ENCODE data around the gene MAL. TPM values are rescaled to one million over a fixed set of nuclear protein-coding genes. Genes with fewer than 3 reads are reported as not detected.

Gene MAL
- total RNA-seq, 1 donor: not detected

- TF ChIP-seq CTCF (IDR thresholded peaks at IDR 0.05; ENCODE audit: extremely low read depth, low read depth, low read length): no peak
- no peak for DNase-seq (ENCODE audit: insufficient read length, low spot score, missing footprints)
Measured at GRCh38 chr2:94995553-94996304, 29.8 kb upstream of the MAL start.

GRCh38 chr2:94996305-94997100, 29.0 kb upstream of the MAL start:
- no peaks in the 10 kb centered on the region for H3K79me2 ChIP-seq (ENCODE audit: insufficient read depth, low read length)
- H3K27ac ChIP-seq (ENCODE audit: low read depth, low read length): no peak overlapping the region
- no peak overlapping the region for H3K4me2 ChIP-seq (ENCODE audit: insufficient read depth, low read length)
- H3K36me3 ChIP-seq (ENCODE audit: insufficient read depth, low read length): no peaks in the 10 kb centered on the region
- H2AFZ ChIP-seq (ENCODE audit: low read length): no peak overlapping the region
- no peaks in the 10 kb centered on the region for H3K9me3 ChIP-seq (ENCODE audit: low read depth, low read length)
- no peak for DNase-seq (ENCODE audit: insufficient read length, low spot score, missing footprints)
- no peak for TF ChIP-seq CTCF (IDR thresholded peaks at IDR 0.05; ENCODE audit: extremely low read depth, low read depth, low read length)
- no peaks in the 10 kb centered on the region for H4K20me1 ChIP-seq (ENCODE audit: insufficient read depth, low read length)
- H3K4me3 ChIP-seq (ENCODE audit: insufficient read depth, low read length): no peak overlapping the region
- peaks cover 24% of the 10 kb centered on the region for H3K27me3 ChIP-seq (ENCODE audit: insufficient read depth, low read length)
- H3K4me1 ChIP-seq (ENCODE audit: insufficient read depth, low read length): no peaks in the 10 kb centered on the region

More at GRCh38 chr2:94995553-94996304, 29.8 kb upstream of the MAL start:
- no peak overlapping the region for H3K4me2 ChIP-seq (ENCODE audit: insufficient read depth, low read length)
- H3K27ac ChIP-seq (ENCODE audit: low read depth, low read length): no peak overlapping the region
- no peaks in the 10 kb centered on the region for H3K79me2 ChIP-seq (ENCODE audit: insufficient read depth, low read length)
- H2AFZ ChIP-seq (ENCODE audit: low read length): no peak overlapping the region
- no peaks in the 10 kb centered on the region for H3K36me3 ChIP-seq (ENCODE audit: insufficient read depth, low read length)
- no peaks in the 10 kb centered on the region for H3K4me1 ChIP-seq (ENCODE audit: insufficient read depth, low read length)
- H3K4me3 ChIP-seq (ENCODE audit: insufficient read depth, low read length): no peak overlapping the region
- no peaks in the 10 kb centered on the region for H4K20me1 ChIP-seq (ENCODE audit: insufficient read depth, low read length)
- H3K9me3 ChIP-seq (ENCODE audit: low read depth, low read length): no peaks in the 10 kb centered on the region
- H3K27me3 ChIP-seq (ENCODE audit: insufficient read depth, low read length): peaks cover 24% of the 10 kb centered on the region

- Histone ChIP-seq H3K27ac (ENCODE audit: low read depth, low read length) (no peak overlapping the region), H3K36me3 (ENCODE audit: insufficient read depth, low read length) (no peaks in the 10 kb centered on the region), H3K4me3 (ENCODE audit: insufficient read depth, low read length) (no peak overlapping the region), H3K27me3 (ENCODE audit: insufficient read depth, low read length) (peaks cover 24% of the 10 kb centered on the region), H3K9me3 (ENCODE audit: low read depth, low read length) (no peaks in the 10 kb centered on the region), H3K4me1 (ENCODE audit: insufficient read depth, low read length) (no peaks in the 10 kb centered on the region), H3K4me2 (ENCODE audit: insufficient read depth, low read length) (no peak overlapping the region), H2AFZ (ENCODE audit: low read length) (no peak overlapping the region), H4K20me1 (ENCODE audit: insufficient read depth, low read length) (no peaks in the 10 kb centered on the region), H3K79me2 (ENCODE audit: insufficient read depth, low read length) (no peaks in the 10 kb centered on the region)
- DNase-seq (ENCODE audit: insufficient read length, low spot score, missing footprints): no peak
- no peak for TF ChIP-seq CTCF (IDR thresholded peaks at IDR 0.05; ENCODE audit: extremely low read depth, low read depth, low read length)
Measured at GRCh38 chr2:94997981-94998930, 27.3 kb upstream of the MAL start.
